Measurements from ENCODE around the gene C2. TPM values are rescaled to one million over a fixed set of nuclear protein-coding genes. Genes with fewer than 3 reads are reported as not detected.
"Not testable (repeated sequence)": the region's sequence is repeated elsewhere in the genome, so short reads cannot be mapped to it uniquely, and the experiment has no call there.

C2 gene
- polyA plus RNA-seq, 1 of the 3 experiments (the other 2 are of a cell fraction) = 0.43 TPM

DNA sequence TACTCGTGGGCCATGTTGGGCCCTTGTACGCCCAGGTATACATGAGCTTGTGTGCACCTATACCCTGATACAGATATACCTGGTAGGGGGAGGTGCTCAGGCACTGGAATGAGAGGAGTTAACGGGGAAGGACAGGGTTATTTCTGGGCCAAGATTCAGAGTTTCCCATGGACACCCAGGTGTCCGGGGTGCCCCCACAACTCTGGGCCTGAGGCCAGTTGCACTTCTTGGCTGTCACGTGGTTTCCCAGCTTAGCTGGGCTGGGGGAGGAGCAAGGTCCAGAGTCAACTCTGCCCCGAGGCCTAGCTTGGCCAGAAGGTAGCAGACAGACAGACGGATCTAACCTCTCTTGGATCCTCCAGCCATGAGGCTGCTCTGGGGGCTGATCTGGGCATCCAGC is 54.2 kb downstream of the C2 start, which contains the start of gene C4A:
TSS of gene C4A (plus strand) at position 314 of the 400 bp plus-strand sequence. CDS start at position 365, 51 bp downstream.
- H4K20me1 ChIP-seq (ENCODE audit: insufficient read depth); H3K27ac ChIP-seq (ENCODE audit: low read depth in 2 of 2, low read length in 1 of 2); H3K79me2 ChIP-seq (ENCODE audit: insufficient read depth); H2AFZ ChIP-seq (ENCODE audit: low read depth); H3K4me3 ChIP-seq (ENCODE audit: low read depth in 2 of 2, low read length in 1 of 2); CTCF ChIA-PET; H3K9me3 ChIP-seq; H3F3A ChIP-seq (replicated peaks; ENCODE audit: insufficient read depth); POLR2A ChIA-PET; H3K4me2 ChIP-seq; DNase-seq; H3K4me1 ChIP-seq (ENCODE audit: control insufficient read depth in 1 of 2, insufficient read depth in 2 of 2, low read depth in 1 of 2, low read length in 1 of 2); H3K9me2 ChIP-seq; H3K27me3 ChIP-seq (ENCODE audit: insufficient read depth); H3K9ac ChIP-seq: not testable (repeated sequence)
- H3K36me3 ChIP-seq (replicated peaks in 1 of 2; ENCODE audit: control insufficient read depth in 1 of 2, insufficient read depth in 2 of 2, low read length in 1 of 2) = peaks cover 8 to 17% of the 10 kb centered on the region in 2 experiments
- WGBS (ENCODE audit: low lambda C conversion rate) = no CpG with 5 or more reads among the region's 7 CpGs

DNA sequence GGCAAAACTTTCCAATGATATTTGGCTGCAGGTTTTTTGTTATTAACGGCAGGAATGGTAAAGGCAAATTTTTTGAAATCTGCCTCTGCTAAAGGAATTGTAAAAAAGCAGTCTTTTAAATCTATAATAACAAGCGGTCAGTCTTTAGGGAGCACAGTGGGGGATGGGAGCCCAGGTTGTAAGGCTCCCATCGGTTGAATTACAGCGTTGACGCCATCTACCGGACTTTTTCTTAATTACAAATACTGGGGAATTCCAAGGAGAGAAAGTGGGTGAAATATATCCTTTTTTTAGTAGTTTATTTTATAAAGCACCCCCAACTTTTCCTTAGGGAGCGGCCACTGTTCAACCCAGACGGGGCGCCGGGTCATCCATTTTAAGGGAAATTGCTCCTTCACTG is 61.8 kb downstream of the C2 start:
- H4K20me1 ChIP-seq (ENCODE audit: insufficient read depth); H3K4me1 ChIP-seq (ENCODE audit: control insufficient read depth in 1 of 2, insufficient read depth in 2 of 2, low read depth in 1 of 2, low read length in 1 of 2); DNase-seq; CTCF ChIA-PET; H3F3A ChIP-seq (replicated peaks; ENCODE audit: insufficient read depth); H3K36me3 ChIP-seq (replicated peaks in 1 of 2; ENCODE audit: control insufficient read depth in 1 of 2, insufficient read depth in 2 of 2, low read length in 1 of 2); H3K27ac ChIP-seq (ENCODE audit: low read depth in 2 of 2, low read length in 1 of 2); H3K27me3 ChIP-seq (ENCODE audit: insufficient read depth); H3K4me2 ChIP-seq; H3K4me3 ChIP-seq (ENCODE audit: low read depth in 2 of 2, low read length in 1 of 2); H3K79me2 ChIP-seq (ENCODE audit: insufficient read depth); H3K9me3 ChIP-seq; H3K9ac ChIP-seq; H3K9me2 ChIP-seq; H2AFZ ChIP-seq (ENCODE audit: low read depth); POLR2A ChIA-PET: not testable (repeated sequence)
- no CpG with 5 or more reads among the region's 10 CpGs for WGBS (ENCODE audit: low lambda C conversion rate)

DNA sequence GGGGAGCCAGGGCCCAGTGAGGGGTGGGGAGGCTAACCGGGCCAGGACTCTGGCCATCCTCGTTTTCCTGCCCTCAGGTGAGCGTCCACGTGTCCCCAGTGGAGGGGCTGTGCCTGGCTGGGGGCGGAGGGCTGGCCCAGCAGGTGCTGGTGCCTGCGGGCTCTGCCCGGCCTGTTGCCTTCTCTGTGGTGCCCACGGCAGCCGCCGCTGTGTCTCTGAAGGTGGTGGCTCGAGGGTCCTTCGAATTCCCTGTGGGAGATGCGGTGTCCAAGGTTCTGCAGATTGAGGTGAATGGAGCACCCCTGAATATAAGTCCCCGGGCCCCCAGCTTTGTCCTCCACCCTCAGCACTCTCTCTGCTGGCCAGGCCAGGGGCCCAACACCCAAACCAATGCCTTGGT is 66.9 kb downstream of the C2 start:
- H3K4me3 ChIP-seq (ENCODE audit: low read depth in 2 of 2, low read length in 1 of 2); H3K27ac ChIP-seq (ENCODE audit: low read depth in 2 of 2, low read length in 1 of 2); H3K4me2 ChIP-seq; DNase-seq; H2AFZ ChIP-seq (ENCODE audit: low read depth); H3K9me2 ChIP-seq; H3K79me2 ChIP-seq (ENCODE audit: insufficient read depth); H3F3A ChIP-seq (replicated peaks; ENCODE audit: insufficient read depth); H3K9me3 ChIP-seq; H4K20me1 ChIP-seq (ENCODE audit: insufficient read depth); H3K27me3 ChIP-seq (ENCODE audit: insufficient read depth); CTCF ChIA-PET; H3K36me3 ChIP-seq (replicated peaks in 1 of 2; ENCODE audit: control insufficient read depth in 1 of 2, insufficient read depth in 2 of 2, low read length in 1 of 2); POLR2A ChIA-PET; H3K4me1 ChIP-seq (ENCODE audit: control insufficient read depth in 1 of 2, insufficient read depth in 2 of 2, low read depth in 1 of 2, low read length in 1 of 2); H3K9ac ChIP-seq: not testable (repeated sequence)
- WGBS (ENCODE audit: low lambda C conversion rate) = 87% methylated on average over 6 of the region's 14 CpGs

Small RNA genes lying within 50 kb of the gene (small RNA-seq; reads per million reads assigned to genes)
- gene AL645922.1 = 0 reads per million in 7 experiments

Other genes with a start within 250 kb of the C2 start
- 0.60 and 1.1 TPM in 2 replicates for gene LY6G5C, start 246.7 kb upstream of the C2 start, polyA plus RNA-seq (2012; rRNA removed)
- gene ABHD16A, start 224.4 kb upstream of the C2 start, polyA plus RNA-seq (2012; rRNA removed) = 49.3 and 52.9 TPM in 2 replicates
- gene LY6G6F, start 220.9 kb upstream of the C2 start, polyA plus RNA-seq (2012; rRNA removed) = not detected in 2 replicates
- gene LY6G6D, start 212.4 kb upstream of the C2 start, polyA plus RNA-seq (2012; rRNA removed) = not detected in 2 replicates
- 0.08 TPM in 1 of 2 replicates, not detected in the other for gene LY6G6C, start 206.0 kb upstream of the C2 start, polyA plus RNA-seq (2012; rRNA removed)
- not detected in 2 replicates for gene MPIG6B, start 204.3 kb upstream of the C2 start, polyA plus RNA-seq (2012; rRNA removed)
- 147 and 180 TPM in 2 replicates for gene DDAH2, start 198.4 kb upstream of the C2 start, polyA plus RNA-seq (2012; rRNA removed)
- gene CLIC1, start 191.2 kb upstream of the C2 start, polyA plus RNA-seq (2012; rRNA removed) = 520 and 569 TPM in 2 replicates
- 16.0 and 19.5 TPM in 2 replicates for gene MSH5, start 187.7 kb upstream of the C2 start, polyA plus RNA-seq (2012; rRNA removed)
- gene SAPCD1, start 165.1 kb upstream of the C2 start, polyA plus RNA-seq (2012; rRNA removed) = 5.9 and 6.3 TPM in 2 replicates
- 0.45 and 0.56 TPM in 2 replicates for gene VWA7, start 150.4 kb upstream of the C2 start, polyA plus RNA-seq (2012; rRNA removed)
- gene VARS1, start 132.0 kb upstream of the C2 start, polyA plus RNA-seq (2012; rRNA removed) = 22.2 and 35.1 TPM in 2 replicates
- gene LSM2, start 120.8 kb upstream of the C2 start, polyA plus RNA-seq (2012; rRNA removed) = 47.8 and 79.1 TPM in 2 replicates
- 0.69 and 0.83 TPM in 2 replicates for gene HSPA1L, start 112.4 kb upstream of the C2 start, polyA plus RNA-seq (2012; rRNA removed)
- 71.1 and 119 TPM in 2 replicates for gene HSPA1A, start 112.2 kb upstream of the C2 start, polyA plus RNA-seq (2012; rRNA removed)
- 52.4 and 96.3 TPM in 2 replicates for gene HSPA1B, start 100.0 kb upstream of the C2 start, polyA plus RNA-seq (2012; rRNA removed)
- gene NEU1, start 64.9 kb upstream of the C2 start, polyA plus RNA-seq (2012; rRNA removed) = 42.2 and 43.0 TPM in 2 replicates
- 0.26 and 0.49 TPM in 2 replicates for gene SLC44A4, start 48.7 kb upstream of the C2 start, polyA plus RNA-seq (2012; rRNA removed)
- gene EHMT2, start 30.0 kb upstream of the C2 start, polyA plus RNA-seq (2012; rRNA removed) = 50.1 and 72.0 TPM in 2 replicates
- 8.3 and 8.4 TPM in 2 replicates for gene ZBTB12, start 25.6 kb upstream of the C2 start, polyA plus RNA-seq (2012; rRNA removed)
- 42.1 and 64.4 TPM in 2 replicates for gene CFB, start 18.4 kb downstream of the C2 start, polyA plus RNA-seq (2012; rRNA removed)
- gene NELFE, start 31.3 kb downstream of the C2 start, polyA plus RNA-seq (2012; rRNA removed) = 89.5 and 116 TPM in 2 replicates
- 86.3 and 89.4 TPM in 2 replicates for gene SKIC2, start 31.5 kb downstream of the C2 start, polyA plus RNA-seq (2012; rRNA removed)
- 25.3 and 27.1 TPM in 2 replicates for gene DXO, start 44.4 kb downstream of the C2 start, polyA plus RNA-seq (2012; rRNA removed)
- gene C4A, start 54.3 kb downstream of the C2 start, polyA plus RNA-seq (2012; rRNA removed) = 9.9 and 11.4 TPM in 2 replicates
- 6.8 and 10.9 TPM in 2 replicates for gene C4B, start 87.1 kb downstream of the C2 start, polyA plus RNA-seq (2012; rRNA removed)
- 0.03 TPM in 1 of 2 replicates, not detected in the other for gene CYP21A2, start 110.7 kb downstream of the C2 start, polyA plus RNA-seq (2012; rRNA removed)
- gene TNXB, start 181.6 kb downstream of the C2 start, polyA plus RNA-seq (2012; rRNA removed) = 0.48 and 0.55 TPM in 2 replicates
- gene ATF6B, start 200.5 kb downstream of the C2 start, polyA plus RNA-seq (2012; rRNA removed) = 61.3 and 73.0 TPM in 2 replicates
- 2.7 and 3.5 TPM in 2 replicates for gene FKBPL, start 202.6 kb downstream of the C2 start, polyA plus RNA-seq (2012; rRNA removed)
- gene PRRT1, start 224.2 kb downstream of the C2 start, polyA plus RNA-seq (2012; rRNA removed) = 1.2 and 1.5 TPM in 2 replicates
- 32.7 and 42.1 TPM in 2 replicates for gene PPT2, start 226.4 kb downstream of the C2 start, polyA plus RNA-seq (2012; rRNA removed)
- gene EGFL8, start 236.9 kb downstream of the C2 start, polyA plus RNA-seq (2012; rRNA removed) = 7.7 and 10.7 TPM in 2 replicates
- 118 and 122 TPM in 2 replicates for gene AGPAT1, start 248.4 kb downstream of the C2 start, polyA plus RNA-seq (2012; rRNA removed)

All from SK-N-SH (cell line).